Activated T-helper 1 cell treated with Interleukin-2 at 50 U/mL for 16 hours (primary cell): Measurements from ENCODE around the gene IRAK1.
A peak's percentile ranks its signal among the peaks of the same experiment; 100 is the strongest.

Source experiments
- DNase-seq: peaks from one replicate; pipeline ENCODE4 v3.0.0-alpha.2; 2020; ENCODE audit warnings: low read depth

IRAK1 gene

DNA sequence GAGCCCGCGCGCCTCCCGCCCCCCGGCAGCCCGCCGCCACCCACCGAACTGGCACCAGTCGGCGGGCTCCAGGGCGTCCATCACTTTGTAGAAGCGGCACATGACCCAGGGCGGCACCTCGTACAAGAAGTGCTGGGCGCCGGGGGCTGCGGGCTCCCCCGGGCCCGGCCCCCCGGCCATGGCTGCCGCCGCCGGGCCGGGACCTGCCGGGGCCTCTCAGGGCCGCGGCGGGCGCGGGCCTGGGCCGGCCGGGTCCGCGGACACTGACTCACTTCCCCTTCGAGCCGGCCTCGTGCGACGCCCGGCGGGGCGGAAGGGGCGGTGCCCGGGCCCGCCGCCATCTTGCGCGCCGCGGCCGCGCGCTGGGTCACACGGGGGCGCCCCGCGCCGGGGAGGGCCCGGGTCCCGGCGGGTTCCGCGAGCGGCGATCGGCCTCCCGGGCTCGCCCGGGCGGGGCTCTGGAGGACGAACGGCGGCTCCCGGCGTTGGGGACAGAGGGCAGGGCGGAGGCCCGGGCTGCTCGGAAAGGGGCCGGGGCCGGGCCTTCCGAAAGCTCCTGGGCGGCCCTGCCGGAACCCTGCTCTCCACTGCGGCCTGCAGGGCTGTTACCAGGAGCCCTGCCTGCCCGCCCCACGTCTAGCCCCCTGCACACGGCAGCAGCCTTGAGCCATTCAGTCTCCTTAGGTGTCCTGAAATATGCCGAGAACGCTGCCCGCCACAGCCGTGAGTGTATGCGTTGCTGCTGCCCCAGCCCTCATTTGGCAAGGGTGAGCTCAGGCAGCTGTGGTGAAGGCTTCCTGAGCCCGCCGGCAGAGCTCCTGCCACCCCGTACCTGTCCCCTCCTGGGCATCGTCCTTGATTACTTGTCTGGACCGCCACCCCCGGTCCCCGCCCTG, at the start of gene IRAK1:
IRAK1 (minus strand) TSS at position 270 of the 896 bp plus-strand sequence; CDS start at position 180, 90 bp downstream.
- DNase-seq = peak; percentile 48

DNA sequence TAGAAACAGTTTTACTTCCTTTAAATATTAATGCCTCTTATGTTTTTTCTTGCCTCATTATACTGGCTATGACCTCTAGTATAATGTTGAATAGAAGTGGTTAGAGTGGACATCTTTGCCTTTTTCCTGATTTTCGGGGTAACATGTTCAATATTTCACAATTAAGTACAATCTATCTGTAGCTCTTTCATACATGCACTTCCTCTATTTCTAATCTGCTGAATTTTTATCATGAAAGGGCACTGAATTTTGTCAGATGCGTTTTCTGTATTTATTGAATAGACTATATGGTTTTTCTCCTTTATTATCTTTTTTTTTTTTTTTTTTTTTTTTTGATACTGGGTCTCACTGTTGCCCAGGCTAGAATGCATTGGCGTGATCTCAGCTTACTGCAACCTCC, 48.9 kb upstream of the IRAK1 start:
- no peak for DNase-seq

DNA sequence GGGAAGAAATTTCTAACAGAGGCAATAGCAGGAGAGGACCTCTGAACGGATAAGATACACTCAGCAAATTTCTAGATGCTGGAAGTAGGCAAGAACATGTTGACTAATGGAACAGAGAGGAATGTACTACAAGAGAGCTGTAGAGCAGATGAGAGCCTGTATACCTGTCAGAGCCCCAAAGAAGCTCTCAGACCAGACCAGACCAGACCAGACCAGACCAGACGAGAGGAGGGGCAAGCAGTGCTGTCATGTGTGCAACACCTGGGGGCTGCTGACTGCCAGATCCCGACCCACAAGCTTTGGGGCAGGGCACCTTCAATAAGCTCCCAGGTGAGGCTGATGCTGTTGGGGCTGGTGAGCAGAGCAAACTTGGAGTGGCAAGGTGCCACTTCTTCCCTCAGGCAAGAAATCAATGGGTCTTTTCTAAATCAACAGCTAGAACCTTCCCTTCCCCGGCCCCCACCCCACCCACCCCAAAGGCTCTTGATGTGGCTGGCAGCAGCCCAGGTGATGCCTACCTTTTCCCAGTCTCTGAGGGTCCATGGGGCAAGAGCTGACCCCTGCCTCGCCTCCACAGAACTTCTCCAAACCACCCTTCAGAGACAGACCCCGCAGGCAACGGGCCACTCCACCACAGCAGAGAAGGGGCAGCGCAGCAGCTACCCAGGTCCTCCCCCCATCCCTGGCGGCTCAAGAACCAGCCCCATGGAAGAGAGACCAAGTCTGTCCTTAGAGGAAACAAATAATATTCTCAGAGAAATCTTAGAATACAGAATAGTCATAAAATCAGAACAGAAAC, 45.1 kb upstream of the IRAK1 start:
- DNase-seq = no peak

DNA sequence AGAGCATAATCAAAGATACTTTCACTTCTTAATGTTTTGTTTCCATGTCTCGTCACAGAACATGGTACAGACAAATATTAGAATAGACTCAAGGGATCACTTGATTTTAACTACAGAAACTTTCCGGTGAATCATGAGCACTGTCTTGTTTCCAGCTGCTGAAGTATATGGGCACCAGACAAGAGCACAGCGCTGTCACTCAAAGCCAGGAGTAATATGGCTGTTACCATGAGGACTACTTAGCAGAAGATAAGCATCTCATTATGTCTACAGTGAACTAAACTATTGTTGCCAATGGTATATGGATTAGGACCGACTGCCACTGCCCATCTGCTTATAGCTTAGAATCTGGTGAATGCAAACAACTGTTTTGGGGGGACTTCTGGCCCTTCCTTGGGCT, 43.5 kb upstream of the IRAK1 start:
- DNase-seq = no peak

DNA sequence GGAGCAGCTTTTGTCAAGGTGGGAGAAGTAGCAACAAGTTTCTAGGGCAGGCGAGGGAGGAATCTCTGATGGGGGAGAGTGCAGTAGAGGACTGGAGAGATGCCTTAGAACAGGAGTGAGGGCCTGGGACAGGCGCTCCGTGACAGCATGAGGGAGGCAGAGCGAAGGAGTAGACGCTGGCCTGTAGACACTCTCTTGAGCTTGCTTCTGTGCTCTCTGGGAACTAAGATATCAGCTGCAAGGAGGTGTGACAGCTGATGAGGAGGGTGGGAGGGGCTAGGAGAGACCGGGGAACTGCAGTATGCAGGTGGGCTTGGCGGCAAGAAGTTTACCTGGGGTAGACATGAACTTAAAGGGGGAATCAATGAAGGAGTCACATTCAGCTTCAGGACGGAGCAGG, 42.1 kb upstream of the IRAK1 start:
- no peak for DNase-seq

GRCh38 chrX:154059729-154060245, 40.1 kb upstream of the IRAK1 start:
- DNase-seq = no peak

DNA sequence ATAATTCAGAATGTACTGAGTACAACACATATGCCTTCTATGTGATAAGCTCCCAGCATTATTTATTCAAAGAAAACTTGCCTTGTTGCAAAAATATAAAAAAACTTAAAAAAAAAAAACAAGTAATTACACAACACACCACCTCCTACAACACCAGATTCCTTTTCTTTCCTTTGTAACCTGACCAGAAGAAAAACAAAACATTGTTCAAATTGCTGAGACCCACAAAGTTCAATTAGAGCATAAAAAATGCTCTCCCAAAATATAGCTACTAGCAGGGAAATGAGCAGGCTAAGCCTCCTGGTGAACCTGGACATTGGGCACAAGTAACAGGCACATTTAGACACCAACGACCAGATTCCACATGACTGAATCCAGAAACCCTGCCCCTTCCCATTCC, 39.5 kb upstream of the IRAK1 start:
- no peak for DNase-seq

GRCh38 chrX:154058214-154058997, 38.7 kb upstream of the IRAK1 start:
- no peak for DNase-seq

- DNase-seq = no peak
Measured at GRCh38 chrX:154057791-154058190, 38.1 kb upstream of the IRAK1 start.

GRCh38 chrX:154056770-154057241, 37.1 kb upstream of the IRAK1 start:
- no peak for DNase-seq

DNA sequence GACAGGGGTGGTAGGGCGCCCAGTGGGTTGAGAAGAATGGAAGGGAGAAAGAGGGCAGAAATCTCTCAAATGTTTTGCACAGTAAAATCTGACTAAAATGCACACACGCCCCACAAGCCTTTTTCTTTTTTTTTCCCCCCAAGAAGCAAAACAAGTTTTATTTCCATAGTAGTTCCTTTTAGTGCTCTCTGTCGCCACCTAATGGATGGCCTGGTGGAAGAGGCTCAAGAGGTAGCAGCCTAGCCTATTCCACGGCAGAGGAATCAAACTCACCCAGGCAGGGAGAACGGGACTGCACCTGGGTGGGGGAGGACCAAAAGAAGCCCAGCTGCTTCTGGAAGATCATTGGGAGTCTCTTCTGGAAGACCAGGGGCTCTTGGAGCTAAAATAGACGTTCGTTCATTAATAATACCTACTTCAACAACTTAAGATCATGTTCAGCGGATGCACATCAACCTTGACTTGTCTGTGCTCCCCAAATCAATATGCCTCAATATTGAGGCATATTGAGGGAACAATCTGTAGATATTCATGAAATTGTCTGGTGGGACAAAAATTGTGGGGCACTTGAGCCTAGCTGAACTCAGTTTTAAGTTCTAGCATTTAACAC, 31.6 kb upstream of the IRAK1 start:
- DNase-seq = peak; percentile 37

- no peak for DNase-seq
Measured at GRCh38 chrX:154050113-154050495, 30.4 kb upstream of the IRAK1 start.

- DNase-seq = no peak
Measured at GRCh38 chrX:154049209-154050112, 29.8 kb upstream of the IRAK1 start.

DNA sequence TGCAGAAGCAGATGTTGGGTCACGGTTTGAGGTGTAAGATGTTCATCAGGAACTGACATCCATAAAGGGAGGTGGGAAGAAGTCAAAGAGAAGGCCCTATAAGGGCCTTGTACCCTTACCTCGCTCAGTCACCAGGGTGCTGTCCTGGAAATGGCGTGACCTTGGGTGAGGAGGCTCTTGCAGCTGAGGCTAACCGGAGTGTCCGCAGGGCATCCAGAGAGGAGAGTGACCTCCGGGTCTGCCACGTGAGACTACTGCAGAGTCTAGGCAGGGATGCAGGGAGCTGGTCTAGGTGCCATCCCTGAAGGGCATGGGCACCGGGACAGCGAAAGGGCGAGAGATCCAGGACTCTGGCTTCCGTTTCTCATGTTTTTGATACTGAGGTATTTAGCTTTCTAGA, 28.7 kb upstream of the IRAK1 start:
- DNase-seq = no peak

- DNase-seq = no peak
Measured at GRCh38 chrX:154046940-154047610, 27.4 kb upstream of the IRAK1 start.

- DNase-seq = no peak
Measured at GRCh38 chrX:154046031-154046781, 26.5 kb upstream of the IRAK1 start.

- no peak for DNase-seq
Measured at GRCh38 chrX:154044091-154044490, 24.4 kb upstream of the IRAK1 start.

DNA sequence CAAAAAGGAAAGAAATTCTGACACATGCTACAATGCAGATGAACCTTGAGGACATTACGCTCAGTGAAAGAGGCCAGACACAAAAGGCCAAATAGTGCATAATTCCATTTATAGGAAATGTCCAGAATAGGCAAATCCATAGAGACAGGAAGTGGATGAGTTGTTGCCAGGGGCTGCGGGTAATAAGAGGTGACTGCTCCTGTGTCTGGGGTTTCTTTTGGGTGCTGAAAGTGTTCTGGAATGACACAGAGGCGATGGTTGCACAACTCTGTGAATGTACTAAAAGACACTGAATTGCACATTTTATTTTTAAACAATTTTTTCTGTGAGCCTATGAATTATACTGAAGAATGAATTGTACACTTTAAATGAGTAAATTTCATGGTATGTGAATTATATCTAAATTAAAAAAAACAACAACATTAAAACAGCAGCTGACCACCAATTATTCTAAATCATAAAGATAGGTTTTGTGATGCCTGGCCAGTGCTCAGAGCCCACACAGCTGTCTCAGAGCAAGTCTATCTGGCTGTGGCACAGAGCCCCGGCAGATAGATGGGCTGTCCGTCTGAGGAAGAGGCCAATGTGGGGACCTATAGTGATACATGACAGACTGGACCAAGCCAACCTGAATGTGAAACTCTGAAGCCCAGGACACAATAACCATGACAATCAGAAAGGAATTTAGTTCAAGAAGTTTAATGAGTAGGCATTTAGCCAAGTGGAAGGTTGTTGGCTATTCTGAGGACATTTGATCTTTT, 23.5 kb upstream of the IRAK1 start:
- DNase-seq = no peak
